ENCODE results near the gene ZBTB34.

Gene ZBTB34

GRCh38 chr9:126907058-126907457 is 46.6 kb downstream of the ZBTB34 start:
- H3K4me3 ChIP-seq (ENCODE audit: low read length) = no peak overlapping the region
- no peak for TF ChIP-seq ZNF274 (IDR thresholded peaks at IDR 0.05; ENCODE audit: low read depth, low read length)

DNA sequence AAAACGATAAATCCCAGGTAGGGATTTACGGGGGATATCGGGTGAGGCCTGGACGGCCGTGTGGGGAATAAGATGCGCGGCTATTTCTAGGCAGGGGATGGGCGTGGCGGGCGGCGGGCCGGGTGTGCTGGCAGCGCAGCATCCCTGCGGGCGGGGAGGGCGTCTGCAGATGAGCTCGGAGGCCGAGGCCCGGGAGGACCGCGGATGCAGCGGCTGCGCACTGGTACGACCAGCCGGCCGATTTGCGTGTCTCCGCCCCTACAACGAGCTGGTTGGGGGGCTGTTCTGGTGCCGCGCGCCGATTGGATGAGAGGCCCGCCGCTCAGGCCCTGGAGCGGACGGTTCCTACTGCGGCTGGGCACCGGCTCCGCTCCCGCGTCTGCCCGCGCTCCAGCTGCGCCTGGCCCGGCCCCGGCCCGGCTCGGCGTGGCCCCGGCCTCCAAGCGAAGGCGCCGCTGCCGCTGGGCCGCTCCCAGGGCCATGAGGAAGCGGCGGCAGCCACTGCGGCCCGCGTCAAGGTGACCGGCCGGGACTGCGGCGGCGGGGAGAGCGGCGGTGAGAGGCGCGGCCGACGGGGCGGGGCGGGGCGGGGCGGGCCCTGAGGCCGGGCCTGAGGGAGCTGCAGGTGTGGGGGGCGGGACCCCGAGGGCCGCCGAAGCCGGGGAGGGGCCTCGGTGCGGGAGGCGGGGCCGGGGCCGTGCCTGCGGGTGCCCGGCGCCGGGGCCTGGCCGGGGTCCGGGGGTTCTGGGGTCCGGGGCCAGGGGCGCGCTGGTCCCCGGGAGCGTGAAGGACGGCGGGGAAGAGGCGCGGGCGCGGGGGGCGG is 54.2 kb downstream of the ZBTB34 start, which contains the start of gene RALGPS1:
Gene RALGPS1 (plus strand): TSS at position 325 of the 823 bp plus-strand sequence. CDS start 47,508 bp downstream, outside the sequence.
- TF ChIP-seq ZNF274 (IDR thresholded peaks at IDR 0.05; ENCODE audit: low read depth, low read length) = no peak
- H3K4me3 ChIP-seq (ENCODE audit: low read length) = peak within 1 kb of the TSS; percentile 56; the same call in 1 of the 2 replicates

- H3K4me3 ChIP-seq (ENCODE audit: low read length) = peak overlapping the region; percentile 21; the same call in 1 of the 2 replicates
- TF ChIP-seq ZNF274 (IDR thresholded peaks at IDR 0.05; ENCODE audit: low read depth, low read length) = no peak
Measured at GRCh38 chr9:126915281-126915816, 54.9 kb downstream of the ZBTB34 start.

DNA sequence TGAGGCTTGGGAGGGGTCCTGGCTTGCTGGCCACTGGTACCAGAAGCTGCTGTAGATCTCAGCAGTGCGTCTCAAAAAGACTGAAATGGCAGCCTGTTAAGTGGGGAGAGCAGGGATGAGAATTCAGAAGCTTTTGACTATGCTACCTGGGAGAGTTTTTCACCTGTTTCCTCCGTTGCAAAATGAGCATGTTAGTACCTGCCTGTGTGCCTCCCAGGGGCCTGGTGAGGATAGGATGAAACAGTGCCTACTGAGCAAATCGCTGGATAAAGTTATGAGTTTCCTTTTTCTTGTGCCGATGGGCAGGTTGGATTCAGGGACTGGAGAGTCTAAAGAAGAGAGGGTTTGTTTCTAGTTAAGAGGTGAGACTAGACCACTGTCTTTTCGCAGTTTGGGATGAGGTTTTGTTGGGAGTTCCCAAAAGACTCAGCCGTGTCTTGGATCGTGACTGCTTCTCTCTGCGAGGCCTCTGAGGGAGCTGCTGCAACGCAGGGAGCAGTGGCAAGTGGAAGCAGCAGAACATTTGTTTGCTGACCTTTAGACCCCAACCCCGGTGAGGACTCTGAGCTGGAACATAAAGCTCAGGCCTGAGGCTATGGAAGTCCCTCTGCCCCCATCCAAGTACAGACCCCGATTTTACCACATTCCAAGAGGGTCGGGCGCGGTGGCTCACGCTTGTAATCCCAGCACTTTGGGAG is 55.6 kb downstream of the ZBTB34 start:
- peak overlapping the region; percentile 21; the same call in 1 of the 2 replicates for H3K4me3 ChIP-seq (ENCODE audit: low read length)
- TF ChIP-seq ZNF274 (IDR thresholded peaks at IDR 0.05; ENCODE audit: low read depth, low read length) = no peak

DNA sequence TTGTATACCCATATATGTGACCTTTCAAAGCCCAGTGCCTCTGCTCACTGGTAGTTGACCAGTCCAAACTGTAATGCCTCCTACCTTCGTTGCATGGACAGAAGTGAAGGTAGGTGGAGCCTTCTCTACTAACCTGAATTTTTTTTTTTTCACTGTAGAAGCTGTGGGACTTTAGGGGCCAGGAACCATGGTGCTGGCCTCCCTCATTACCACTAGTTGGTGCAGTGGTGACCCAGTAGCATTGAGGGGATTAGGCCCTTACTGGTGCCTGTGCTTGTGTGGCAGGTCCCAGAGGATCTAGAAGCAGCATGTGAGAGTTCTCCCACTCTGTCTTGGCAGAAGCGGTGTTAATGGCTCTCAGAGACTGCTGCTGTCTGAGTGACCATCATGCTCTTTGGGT is 56.5 kb downstream of the ZBTB34 start:
- H3K4me3 ChIP-seq (ENCODE audit: low read length) = no peak overlapping the region
- TF ChIP-seq ZNF274 (IDR thresholded peaks at IDR 0.05; ENCODE audit: low read depth, low read length) = no peak

- no peak for TF ChIP-seq ZNF274 (IDR thresholded peaks at IDR 0.05; ENCODE audit: low read depth, low read length)
- no peak overlapping the region for H3K4me3 ChIP-seq (ENCODE audit: low read length)
Measured at GRCh38 chr9:126919193-126919592, 58.8 kb downstream of the ZBTB34 start.

DNA sequence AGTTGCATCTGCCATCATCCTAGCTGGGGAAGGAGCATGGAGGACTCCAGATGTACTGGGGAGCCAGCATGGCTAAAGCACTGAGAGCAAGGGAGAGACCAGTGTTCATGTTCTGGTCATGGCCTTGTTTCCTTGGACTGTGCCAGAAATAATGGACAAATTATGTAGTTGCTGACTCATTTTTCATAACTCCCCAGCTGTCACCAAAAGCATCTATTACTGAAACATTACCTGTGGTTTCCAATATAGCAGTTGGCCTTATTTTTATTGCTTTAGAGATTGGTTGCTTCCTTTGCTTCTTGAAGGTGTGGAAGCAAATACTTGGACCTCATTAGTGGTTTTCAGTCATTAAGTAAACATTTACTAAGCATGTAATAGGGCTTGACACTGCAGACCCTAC is 65.4 kb downstream of the ZBTB34 start:
- no peak overlapping the region for H3K4me3 ChIP-seq (ENCODE audit: low read length)
- no peak for TF ChIP-seq ZNF274 (IDR thresholded peaks at IDR 0.05; ENCODE audit: low read depth, low read length)

- H3K4me3 ChIP-seq (ENCODE audit: low read length) = no peak overlapping the region
- TF ChIP-seq ZNF274 (IDR thresholded peaks at IDR 0.05; ENCODE audit: low read depth, low read length) = no peak
Measured at GRCh38 chr9:126926364-126926763, 65.9 kb downstream of the ZBTB34 start.

DNA sequence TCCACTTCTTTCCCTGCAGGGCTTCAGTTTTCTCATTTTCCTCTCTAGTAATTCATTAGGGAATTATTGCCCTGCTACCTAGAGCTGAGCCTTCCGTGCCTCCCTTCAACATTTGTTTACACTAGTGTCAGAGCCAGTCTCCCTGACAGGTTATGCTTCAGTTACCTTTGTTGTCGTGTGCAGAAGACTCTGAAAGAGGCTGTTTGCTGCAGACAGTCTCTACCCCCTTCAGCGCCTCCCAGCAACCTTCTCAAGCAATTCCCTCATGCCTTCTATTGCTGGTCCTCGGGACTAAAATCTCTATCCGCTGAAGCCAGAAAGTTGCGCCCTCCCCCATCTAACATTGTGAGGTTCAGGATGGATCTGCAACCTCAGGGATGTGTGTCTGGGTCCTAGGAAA is 67.0 kb downstream of the ZBTB34 start:
- TF ChIP-seq ZNF274 (IDR thresholded peaks at IDR 0.05; ENCODE audit: low read depth, low read length) = no peak
- H3K4me3 ChIP-seq (ENCODE audit: low read length) = no peak overlapping the region

GRCh38 chr9:126932871-126933321 is 72.5 kb downstream of the ZBTB34 start:
- H3K4me3 ChIP-seq (ENCODE audit: low read length) = no peak overlapping the region
- no peak for TF ChIP-seq ZNF274 (IDR thresholded peaks at IDR 0.05; ENCODE audit: low read depth, low read length)

GRCh38 chr9:126933334-126933980 is 73.0 kb downstream of the ZBTB34 start:
- no peak overlapping the region for H3K4me3 ChIP-seq (ENCODE audit: low read length)
- TF ChIP-seq ZNF274 (IDR thresholded peaks at IDR 0.05; ENCODE audit: low read depth, low read length) = no peak

GRCh38 chr9:126934441-126934840 is 74.0 kb downstream of the ZBTB34 start:
- no peak for TF ChIP-seq ZNF274 (IDR thresholded peaks at IDR 0.05; ENCODE audit: low read depth, low read length)
- H3K4me3 ChIP-seq (ENCODE audit: low read length) = no peak overlapping the region

All from GM08714 (cell line).